Heart left ventricle (tissue), 16 donors: ENCODE data around the gene ATXN1. TPM values are rescaled to one million over a fixed set of nuclear protein-coding genes. Genes with fewer than 3 reads are reported as not detected.

Experiments used
- ATAC-seq, 4 donors: fragments of 200-7000 bp; cut with Tn5 transposase; one replicate each; pipeline ENCODE4 v1.9.1; 2020 to 2022; ENCODE audit warnings: moderate library complexity in 4 of 4, mild to moderate bottlenecking in 3 of 4, moderate number of reproducible peaks in 1 of 4
- DNase-seq, 5 donors: peaks; one replicate each; pipeline ENCODE4 v3.0.0-alpha.2; 2020
- H3K27ac ChIP-seq, 12 donors: fragments of 200-600 bp; sonication (generic) in 4 of 12; one replicate each; pipeline versions ENCODE4 v1.5.0 to v1.8.0; 2016 to 2022; ENCODE audit warnings: mild to moderate bottlenecking in 2 of 12
- H3K27me3 ChIP-seq, 9 donors: fragments of 200-600 bp; sonication (generic) in 2 of 9; one replicate each; pipeline versions ENCODE4 v1.5.1 to v1.8.0; 2016 to 2022; ENCODE audit warnings: mild to moderate bottlenecking in 3 of 9
- H3K36me3 ChIP-seq, 9 donors: fragments of 200-600 bp; sonication (generic) in 2 of 9; one replicate each; pipeline versions ENCODE4 v1.5.0 to v1.8.0; 2018 to 2022; ENCODE audit warnings: mild to moderate bottlenecking in 2 of 9
- H3K4me1 ChIP-seq, 12 donors: fragments of 200-600 bp; sonication (generic) in 4 of 12; one replicate each; pipeline versions ENCODE4 v1.5.0 to v1.8.0; 2016 to 2022; ENCODE audit warnings: mild to moderate bottlenecking in 3 of 12
- H3K4me3 ChIP-seq, 12 donors: fragments of 200-600 bp; sonication (generic) in 4 of 12; one replicate each; pipeline versions ENCODE4 v1.5.0 to v1.8.0; 2017 to 2022; ENCODE audit warnings: mild to moderate bottlenecking in 9 of 12, moderate library complexity in 4 of 12
- H3K9me3 ChIP-seq, 12 donors: fragments of 200-600 bp; sonication (generic) in 4 of 12; one replicate each; pipeline versions ENCODE4 v1.5.0 to v1.8.0; 2016 to 2022; ENCODE audit warnings: mild to moderate bottlenecking in 1 of 12
- POLR2A ChIP-seq, 2 donors: fragments of 450-650 bp; IDR thresholded peaks; one replicate each; pipeline ENCODE4 v1.6.1; 2017; ENCODE audit warnings: antibody characterized with exemption in 2 of 2, mild to moderate bottlenecking in 2 of 2, moderate library complexity in 2 of 2
- WGBS, 4 donors: extraction: QIAGEN DNeasy Blood & Tissue Kit in 2 of 4; methylation state at CpG; one replicate each; pipeline versions ENCODE4 v1.1.5 to v1.1.7; 2013 to 2018; 5-methylcytosine and 5-hydroxymethylcytosine counted together
- intact Hi-C, 10 donors: fragments of 100-400 bp; cut with DNase I; formaldehyde crosslinking; loops; one replicate each; pipeline versions ENCODE4 v1.11.1 to v1.14.2; 2022
- polyA plus RNA-seq, 2 donors: library from polyadenylated mRNA; stranded (reverse); fragments of 200-250 nt; gene quantifications; one replicate each; pipeline ENCODE4 v1.2.3, GENCODE V29; 2013
- total RNA-seq, 9 donors: library from RNA; depleted of rRNA in 2 of 9; stranded (reverse); fragments of >200 nt in 2 of 9; fragmentation: NEBNext Ultra II Directional in 3 of 9; extraction: Animal tissue kit (Norgen Biotek cat#: 25700) in 3 of 9; gene quantifications; one replicate each; pipeline versions ENCODE4 v1.1.0 to v1.2.4, GENCODE V29; 2016 to 2023
- TF ChIP-seq, protein P1 (sequence below), 12 donors: fragments of 200-600 bp; sonication (generic) in 4 of 12; IDR thresholded peaks; one replicate each; pipeline versions ENCODE4 v1.5.0 to v1.8.0; 2018 to 2022; ENCODE audit warnings: antibody characterized with exemption in 12 of 12, mild to moderate bottlenecking in 5 of 12
- donor health status: ischemic (EF 13 %, LVEDD 7.1; RV severe dilation, severe dysfunction).
- donor health status: healthy with polysubstance abuse.
- donor health status: DM: no; HTN: yes; CAD: no.
- donor health status: DM: no; HTN: no; CAD: no.
- donor health status: ischemic (EF 25% LVEDD 6.9; RV normal size, moderate dysfunction).
- donor health status: ischemic (EF 25% LVEDD 5.7; RV mildly dilated, moderate dysfunction).
- donor health status: healthy.
- donor health status: DM: yes; HTN: yes; CAD: no.
- donor health status: ischemic (EF 35%, LVEDD 5.7; RV mildly dilated, moderate dysfunction).
- donor health status: nonischemic (EF 11% LVEDD 7.7; RV severe dilation, severe dysfunction).
- donor health status: DM: yes; HTN: yes; CAD: no.
- donor health status: PGD.
- donor health status: ischemic (EF 29% LVEDD 5.4; RV normal size, mild dysfunction).
- donor health status: nonischemic (EF 23%, LVEDD 6.1; RV moderate dilation, normal function).

ATXN1 gene
- total and polyA plus RNA-seq, 11 donors = 8.7 to 51.8 (median 36.0) TPM

DNA sequence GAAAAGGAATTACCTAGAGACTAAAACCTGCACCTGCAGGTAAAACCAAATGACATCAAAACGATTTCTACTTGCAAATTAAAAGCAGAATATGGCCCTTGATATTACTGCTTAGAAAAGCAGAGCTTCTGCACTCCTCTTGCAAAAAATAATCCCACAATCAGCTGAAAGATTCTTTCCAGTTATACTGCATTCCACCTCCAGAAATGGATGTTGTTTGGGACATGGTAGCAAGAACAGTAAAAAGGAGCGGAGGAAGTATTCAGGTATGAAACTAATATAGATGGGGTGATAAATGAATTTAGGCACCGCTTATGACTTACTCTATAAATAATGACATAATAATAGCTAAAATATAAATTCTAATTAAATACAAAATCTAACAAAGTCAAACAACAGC is 14.9 kb downstream of the ATXN1 start:
- peak overlapping the region in 1 of 12 donors; percentile 35 for H3K27ac ChIP-seq
- DNase-seq (no peak), ATAC-seq (no peak)
- H3K9me3 ChIP-seq = no peaks in the 10 kb centered on the region
- no peak overlapping the region for H3K4me3 ChIP-seq
- intact Hi-C loops = no loop called here
- 72 to 89% (median 85%) methylated on average over 3 of the region's 3 CpGs for WGBS, 4 donors
- TF ChIP-seq, protein P1, sequence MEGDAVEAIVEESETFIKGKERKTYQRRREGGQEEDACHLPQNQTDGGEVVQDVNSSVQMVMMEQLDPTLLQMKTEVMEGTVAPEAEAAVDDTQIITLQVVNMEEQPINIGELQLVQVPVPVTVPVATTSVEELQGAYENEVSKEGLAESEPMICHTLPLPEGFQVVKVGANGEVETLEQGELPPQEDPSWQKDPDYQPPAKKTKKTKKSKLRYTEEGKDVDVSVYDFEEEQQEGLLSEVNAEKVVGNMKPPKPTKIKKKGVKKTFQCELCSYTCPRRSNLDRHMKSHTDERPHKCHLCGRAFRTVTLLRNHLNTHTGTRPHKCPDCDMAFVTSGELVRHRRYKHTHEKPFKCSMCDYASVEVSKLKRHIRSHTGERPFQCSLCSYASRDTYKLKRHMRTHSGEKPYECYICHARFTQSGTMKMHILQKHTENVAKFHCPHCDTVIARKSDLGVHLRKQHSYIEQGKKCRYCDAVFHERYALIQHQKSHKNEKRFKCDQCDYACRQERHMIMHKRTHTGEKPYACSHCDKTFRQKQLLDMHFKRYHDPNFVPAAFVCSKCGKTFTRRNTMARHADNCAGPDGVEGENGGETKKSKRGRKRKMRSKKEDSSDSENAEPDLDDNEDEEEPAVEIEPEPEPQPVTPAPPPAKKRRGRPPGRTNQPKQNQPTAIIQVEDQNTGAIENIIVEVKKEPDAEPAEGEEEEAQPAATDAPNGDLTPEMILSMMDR (IDR thresholded peaks at IDR 0.05) = no peak
- no peak for TF ChIP-seq POLR2A (IDR thresholded peaks at IDR 0.05)
- H3K4me1 ChIP-seq = peaks cover 0 to 82% (median 36%) of the 10 kb centered on the region in 12 donors
- no peaks in the 10 kb centered on the region for H3K27me3 ChIP-seq
- peaks cover 0 to 16% (median 5%) of the 10 kb centered on the region in 9 donors for H3K36me3 ChIP-seq

DNA sequence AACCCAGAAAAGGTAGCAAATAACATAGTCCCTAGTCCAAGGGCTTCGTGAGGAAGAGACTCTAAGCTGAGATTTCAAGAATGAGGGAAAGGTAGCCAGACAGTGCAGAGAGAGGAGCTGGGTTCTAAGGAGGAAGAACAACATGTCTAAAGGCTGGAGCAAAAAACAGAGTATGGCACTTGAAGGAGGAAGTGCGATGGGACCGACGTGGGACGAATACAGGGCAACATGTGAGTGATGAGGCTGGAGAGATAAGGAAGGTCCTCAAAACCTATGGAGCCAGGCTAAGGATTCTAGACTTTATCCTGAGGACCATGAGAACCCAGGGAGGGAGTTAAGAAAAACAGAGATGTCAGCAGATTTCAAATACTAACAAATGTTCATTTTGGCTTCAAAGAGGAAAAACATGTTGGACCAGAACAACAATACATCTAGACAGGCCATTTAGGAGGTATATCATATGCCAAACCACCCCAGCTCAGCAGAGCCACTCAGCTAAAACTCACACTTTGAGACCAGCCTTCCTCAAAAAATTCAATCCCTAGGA is 17.5 kb downstream of the ATXN1 start:
- TF ChIP-seq, protein P1 (IDR thresholded peaks at IDR 0.05) = no peak
- TF ChIP-seq POLR2A (IDR thresholded peaks at IDR 0.05) = no peak
- WGBS, 4 donors = 79 to 87% (median 82%) methylated on average over 5 of the region's 5 CpGs
- intact Hi-C loops = no loop called here
- Histone ChIP-seq H3K4me1 (peaks cover 5 to 84% (median 47%) of the 10 kb centered on the region in 12 donors), H3K9me3 (no peaks in the 10 kb centered on the region), H3K27ac (no peak overlapping the region), H3K36me3 (peaks cover 0 to 13% (median 0%) of the 10 kb centered on the region in 9 donors), H3K27me3 (no peaks in the 10 kb centered on the region), H3K4me3 (no peak overlapping the region)
- DNase-seq = no peak
- ATAC-seq = no peak

DNA sequence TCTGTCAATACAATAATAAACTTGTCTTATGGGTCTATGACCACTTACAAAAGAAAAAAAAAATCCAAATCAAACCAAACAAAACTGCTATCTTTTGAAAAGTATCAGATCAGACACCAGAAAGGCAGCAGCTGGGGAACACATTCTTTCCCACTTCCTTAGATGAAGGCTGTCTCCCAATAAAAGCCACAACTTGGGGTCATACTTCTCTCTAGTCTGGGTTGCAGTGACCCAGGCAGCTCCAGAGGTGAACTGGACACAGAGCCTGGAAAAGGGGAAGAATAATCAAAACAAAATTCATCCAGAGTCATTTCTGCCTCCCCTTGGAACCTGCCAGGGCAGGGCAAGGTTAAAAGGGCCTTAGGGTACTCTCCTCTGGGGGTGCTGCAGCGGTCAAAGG is 19.1 kb downstream of the ATXN1 start:
- Histone ChIP-seq H3K4me3 (no peak overlapping the region), H3K36me3 (peaks cover 0 to 13% (median 0%) of the 10 kb centered on the region in 9 donors), H3K27me3 (no peaks in the 10 kb centered on the region), H3K9me3 (no peaks in the 10 kb centered on the region), H3K4me1 (peaks cover 6 to 87% (median 51%) of the 10 kb centered on the region in 12 donors), H3K27ac (peak overlapping the region in 5 of 12 donors; percentile 8 to 27 (median 15))
- WGBS, 4 donors = 88 to 100% (median 96%) methylated on average over 1 of the region's 1 CpG
- ATAC-seq = no peak
- no peak for DNase-seq
- TF ChIP-seq POLR2A (IDR thresholded peaks at IDR 0.05) = no peak
- TF ChIP-seq, protein P1 (IDR thresholded peaks at IDR 0.05) = no peak
- intact Hi-C loops = no loop called here

DNA sequence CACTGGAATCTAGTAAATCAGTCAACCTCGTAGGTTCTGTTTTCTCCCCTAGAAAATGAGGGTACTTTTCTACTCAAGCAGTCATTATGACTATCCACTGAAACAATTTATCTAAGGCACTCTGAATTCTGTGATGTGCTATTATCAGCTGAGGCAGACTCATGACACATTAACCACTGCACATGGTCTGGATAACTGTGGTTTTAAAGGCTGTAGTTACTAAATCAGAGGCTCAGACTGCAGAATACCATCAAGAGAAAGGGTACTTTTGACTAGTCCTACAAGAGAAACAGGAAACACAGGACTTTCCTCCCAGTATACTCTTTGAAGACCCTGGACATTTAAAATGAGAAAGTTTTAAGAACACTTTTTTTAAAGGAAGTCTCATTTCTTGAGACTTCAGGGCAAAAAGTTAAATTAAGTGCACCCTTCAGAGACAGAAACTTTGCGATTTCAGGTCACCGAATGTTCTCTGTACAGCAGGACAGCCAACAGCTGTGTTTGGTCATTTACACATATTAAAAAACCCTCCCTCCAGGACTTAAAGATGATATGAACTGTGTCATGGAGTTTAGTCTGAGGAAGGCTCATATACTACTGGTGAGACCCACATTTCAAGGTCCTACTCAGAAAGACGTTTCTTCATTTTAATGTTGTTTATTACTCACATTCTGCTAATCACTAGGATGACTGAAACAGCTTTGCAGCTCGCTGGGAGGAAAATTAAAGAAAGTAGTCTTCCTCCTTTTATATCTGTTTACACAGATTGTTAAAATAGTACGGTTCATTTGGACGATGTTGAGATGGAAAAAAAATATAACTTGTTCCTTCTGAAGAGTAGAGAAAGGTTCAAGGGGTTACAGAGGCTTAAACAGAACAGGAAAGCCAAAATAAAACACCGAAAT is 19.9 kb downstream of the ATXN1 start:
- no peak for TF ChIP-seq POLR2A (IDR thresholded peaks at IDR 0.05)
- TF ChIP-seq, protein P1 (IDR thresholded peaks at IDR 0.05) = no peak
- ATAC-seq (peak; percentile 46 to 69 (median 62)), DNase-seq (no peak)
- 56 to 68% (median 65%) methylated on average over 8 of the region's 8 CpGs for WGBS, 4 donors
- Histone ChIP-seq H3K4me1 (peaks cover 6 to 87% (median 55%) of the 10 kb centered on the region in 12 donors), H3K27me3 (no peaks in the 10 kb centered on the region), H3K27ac (peak overlapping the region in 7 of 12 donors; percentile 7 to 56 (median 15)), H3K4me3 (no peak overlapping the region), H3K9me3 (no peaks in the 10 kb centered on the region), H3K36me3 (peaks cover 0 to 13% (median 0%) of the 10 kb centered on the region in 9 donors)
- intact Hi-C loops = no loop called here
